Fibroblast of lung (primary cell): ENCODE measurements around the gene D2HGDH.

Experiments
- EZH2 ChIP-seq: IDR thresholded peaks from 2 replicates; pipeline ENCODE4 v1.5.1; 2012; ENCODE audit warnings: low read length, control low read depth, mild to moderate bottlenecking; ENCODE audit errors: missing control alignments
- TF ChIP-seq, protein P1 (sequence below), 2 donors: IDR thresholded peaks in 1 of 2; conservative IDR thresholded peaks in 1 of 2; 1 replicate in 1 of 2; 2 replicates in 1 of 2; pipeline ENCODE4 v1.5.1; 2011 to 2012; ENCODE audit warnings: low read length in 2 of 2, control low read depth in 1 of 2, inconsistent platforms in 1 of 2, low read depth in 1 of 2, mild to moderate bottlenecking in 1 of 2

DNA sequence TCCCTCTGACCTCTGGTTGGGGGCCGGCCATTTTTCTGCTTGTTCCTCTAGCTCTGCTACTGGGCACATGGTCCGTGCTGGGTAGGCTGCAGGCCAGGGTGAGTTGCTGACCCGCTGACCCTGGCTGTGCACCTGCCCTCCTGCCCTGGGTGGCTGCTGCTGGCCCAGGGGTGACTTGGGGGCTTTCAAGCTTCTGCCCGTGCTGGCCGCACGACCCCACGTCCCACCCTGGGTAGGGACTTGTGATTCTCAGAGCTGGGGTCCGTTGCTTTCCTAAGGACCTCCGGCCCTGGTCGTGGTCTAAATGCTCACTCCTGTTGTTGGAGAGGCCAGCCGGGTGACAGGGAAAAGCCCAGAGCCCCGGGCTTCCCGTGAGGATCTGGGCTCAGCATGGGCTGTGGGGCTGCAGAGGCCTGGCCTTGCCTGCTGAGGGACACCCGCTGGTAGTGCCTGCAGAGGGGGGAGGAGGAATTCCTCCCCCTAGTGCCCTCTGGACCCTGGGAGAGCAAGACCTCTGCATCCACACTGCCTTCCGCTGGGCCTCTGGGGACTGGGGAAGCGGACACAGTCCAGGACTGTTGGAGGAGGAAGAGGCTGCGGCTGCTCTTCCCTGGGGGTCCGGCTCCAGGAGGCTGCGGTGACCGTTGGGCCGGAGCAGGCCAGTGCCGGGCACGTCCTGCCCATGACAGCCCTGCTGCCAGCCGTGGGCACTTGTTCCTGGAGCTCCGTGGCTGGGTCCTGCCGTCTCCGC, 35.9 kb downstream of the D2HGDH start:
- TF ChIP-seq, protein P1, sequence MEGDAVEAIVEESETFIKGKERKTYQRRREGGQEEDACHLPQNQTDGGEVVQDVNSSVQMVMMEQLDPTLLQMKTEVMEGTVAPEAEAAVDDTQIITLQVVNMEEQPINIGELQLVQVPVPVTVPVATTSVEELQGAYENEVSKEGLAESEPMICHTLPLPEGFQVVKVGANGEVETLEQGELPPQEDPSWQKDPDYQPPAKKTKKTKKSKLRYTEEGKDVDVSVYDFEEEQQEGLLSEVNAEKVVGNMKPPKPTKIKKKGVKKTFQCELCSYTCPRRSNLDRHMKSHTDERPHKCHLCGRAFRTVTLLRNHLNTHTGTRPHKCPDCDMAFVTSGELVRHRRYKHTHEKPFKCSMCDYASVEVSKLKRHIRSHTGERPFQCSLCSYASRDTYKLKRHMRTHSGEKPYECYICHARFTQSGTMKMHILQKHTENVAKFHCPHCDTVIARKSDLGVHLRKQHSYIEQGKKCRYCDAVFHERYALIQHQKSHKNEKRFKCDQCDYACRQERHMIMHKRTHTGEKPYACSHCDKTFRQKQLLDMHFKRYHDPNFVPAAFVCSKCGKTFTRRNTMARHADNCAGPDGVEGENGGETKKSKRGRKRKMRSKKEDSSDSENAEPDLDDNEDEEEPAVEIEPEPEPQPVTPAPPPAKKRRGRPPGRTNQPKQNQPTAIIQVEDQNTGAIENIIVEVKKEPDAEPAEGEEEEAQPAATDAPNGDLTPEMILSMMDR (conservative IDR thresholded peaks at IDR 0.05 in 1 of 2, IDR thresholded peaks at IDR 0.05 in 1 of 2; ENCODE audit: low read depth in 1 of 2, low read length in 2 of 2) = no peak
- no peak for TF ChIP-seq EZH2
